A673 (cell line): ENCODE data around the gene ATP10A.

Experiments used
- CTCF ChIP-seq: fragments of 300-800, 200-600 bp; sonication (generic); conservative IDR thresholded peaks from 2 replicates; pipeline ENCODE4 v1.5.1; 2017; ENCODE audit warnings: low read depth, mild to moderate bottlenecking, antibody characterized with exemption, low read length, moderate library complexity, mixed read lengths
- EZH2 ChIP-seq: fragments of 200-600 bp; sonication (generic); IDR thresholded peaks from 2 replicates; pipeline ENCODE4 v1.6.1; 2017; ENCODE audit warnings: borderline replicate concordance, low read depth, mild to moderate bottlenecking, mixed read lengths, antibody characterized with exemption, low read length; ENCODE audit not compliant: poor library complexity, severe bottlenecking

- no peak for TF ChIP-seq CTCF
- TF ChIP-seq EZH2: no peak
Observed at GRCh38 chr15:25687276-25687675, 175.9 kb downstream of the ATP10A start.
